CD4-positive, alpha-beta T cell treated with Interleukin-4 for 4 hours (primary cell): ENCODE results near the gene SEMA3A.
"Not testable (repeated sequence)": the region's sequence is repeated elsewhere in the genome, so short reads cannot be mapped to it uniquely, and the experiment has no call there.

ENCODE experiments used
- DNase-seq: peaks from one replicate; pipeline ENCODE4 v3.0.0-alpha.2; 2020

Gene SEMA3A

DNA sequence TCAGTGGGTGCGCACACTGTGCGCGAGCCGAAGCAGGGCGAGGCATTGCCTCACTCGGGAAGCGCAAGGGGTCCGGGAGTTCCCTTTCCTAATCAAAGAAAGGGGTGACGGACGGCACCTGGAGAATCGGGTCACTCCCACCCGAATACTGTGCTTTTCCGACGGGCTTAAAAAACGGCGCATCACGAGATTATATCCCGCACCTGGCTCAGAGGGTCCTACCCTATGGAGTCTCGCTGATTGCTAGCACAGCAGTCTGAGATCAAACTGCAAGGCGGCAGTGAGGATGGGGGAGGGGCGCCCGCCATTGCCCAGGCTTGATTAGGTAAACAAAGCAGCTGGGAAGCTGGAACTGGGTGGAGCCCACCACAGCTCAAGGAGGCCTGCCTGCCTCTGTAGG lies 44.2 kb downstream of the SEMA3A start:
- DNase-seq: not testable (repeated sequence)

DNA sequence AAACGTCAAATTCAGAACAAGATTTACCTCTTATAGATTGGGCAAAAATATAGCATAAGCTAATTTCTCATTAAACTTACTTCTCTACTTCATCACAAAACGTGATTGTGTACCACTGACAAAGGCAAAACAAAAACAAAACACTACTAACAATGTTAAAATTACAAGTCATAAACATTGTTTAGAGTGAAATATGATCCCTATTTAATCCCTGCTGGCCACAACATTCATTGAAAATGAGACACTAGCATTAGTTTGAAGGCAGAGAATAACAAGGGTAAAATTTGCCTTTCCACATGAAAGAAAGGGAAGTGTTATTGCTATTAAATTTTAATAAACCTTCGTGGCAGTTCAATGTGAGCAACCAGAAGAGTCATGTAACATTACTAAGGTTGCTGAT lies 45.0 kb downstream of the SEMA3A start:
- no peak for DNase-seq

DNA sequence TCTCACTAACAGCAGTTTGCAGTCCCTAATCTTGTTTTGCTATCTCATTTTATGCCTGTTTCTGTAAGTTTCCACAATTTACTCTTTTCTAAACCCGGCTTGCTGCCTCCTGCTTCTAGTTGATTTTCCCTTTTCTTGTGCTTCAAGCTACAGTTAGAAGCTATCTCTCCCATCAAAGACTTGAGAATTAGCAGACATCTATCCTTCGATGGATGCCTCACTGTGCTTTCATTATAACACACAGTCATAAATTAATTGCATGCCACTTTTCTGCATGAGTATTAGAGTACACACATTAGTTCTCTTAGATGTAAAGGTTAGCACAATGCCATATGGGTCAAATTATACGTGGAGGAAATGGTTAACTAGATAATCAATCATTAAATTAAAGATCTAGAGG lies 48.7 kb downstream of the SEMA3A start:
- no peak for DNase-seq

DNA sequence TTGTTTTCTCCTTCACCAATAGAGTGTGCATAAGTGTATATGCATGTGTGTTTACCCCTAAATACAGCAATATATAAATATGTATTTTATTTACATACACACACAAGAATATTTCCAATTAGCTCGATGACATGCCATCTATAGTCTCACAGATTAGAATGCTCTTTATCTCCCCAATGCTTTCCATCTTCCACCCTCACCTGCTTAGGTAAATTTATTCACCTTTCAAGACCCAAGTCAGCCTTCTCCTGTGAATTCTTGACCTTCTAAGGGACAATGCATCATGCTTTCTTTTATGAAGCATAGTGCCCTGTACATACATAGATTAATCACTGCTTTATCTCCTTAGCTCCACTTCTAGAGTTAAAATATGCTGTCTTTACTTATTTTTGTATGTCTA lies 49.7 kb downstream of the SEMA3A start:
- no peak for DNase-seq

DNA sequence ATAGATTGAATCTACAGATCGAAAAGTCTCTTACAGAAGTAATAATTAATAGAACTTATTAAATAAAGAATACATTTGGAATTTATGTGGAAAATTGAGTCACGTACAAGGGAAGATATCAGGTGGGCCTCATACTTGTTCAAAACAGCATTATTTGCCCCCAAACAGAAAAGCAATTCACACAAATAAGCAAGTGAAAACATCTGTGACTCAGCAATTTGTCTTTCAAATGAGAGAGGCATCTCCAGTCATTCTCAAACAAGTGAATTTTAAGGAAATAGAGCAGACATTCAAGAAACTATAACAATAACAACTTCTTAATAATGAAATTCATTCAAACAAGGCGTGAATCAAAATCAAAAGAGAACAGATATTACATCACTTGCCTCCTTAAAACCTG lies 50.1 kb downstream of the SEMA3A start:
- no peak for DNase-seq

DNA sequence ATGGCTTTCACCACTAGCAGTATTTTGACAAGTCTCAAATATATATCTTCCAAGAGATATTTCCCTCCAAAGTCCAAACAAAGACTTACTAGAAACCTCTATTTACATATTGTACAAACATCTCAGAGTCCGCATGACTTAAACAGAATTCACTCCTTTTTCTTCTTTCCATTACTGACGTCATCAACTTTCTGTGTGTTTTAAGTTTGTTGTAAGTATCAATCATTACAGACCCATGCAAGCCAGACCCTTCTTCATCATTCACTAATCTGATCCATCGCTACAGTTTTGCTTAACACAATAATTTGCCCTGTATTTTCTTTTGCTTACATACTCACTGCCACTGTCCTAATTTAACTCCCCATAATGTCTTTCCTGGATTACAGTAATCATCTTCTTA lies 51.9 kb downstream of the SEMA3A start:
- DNase-seq: no peak

DNA sequence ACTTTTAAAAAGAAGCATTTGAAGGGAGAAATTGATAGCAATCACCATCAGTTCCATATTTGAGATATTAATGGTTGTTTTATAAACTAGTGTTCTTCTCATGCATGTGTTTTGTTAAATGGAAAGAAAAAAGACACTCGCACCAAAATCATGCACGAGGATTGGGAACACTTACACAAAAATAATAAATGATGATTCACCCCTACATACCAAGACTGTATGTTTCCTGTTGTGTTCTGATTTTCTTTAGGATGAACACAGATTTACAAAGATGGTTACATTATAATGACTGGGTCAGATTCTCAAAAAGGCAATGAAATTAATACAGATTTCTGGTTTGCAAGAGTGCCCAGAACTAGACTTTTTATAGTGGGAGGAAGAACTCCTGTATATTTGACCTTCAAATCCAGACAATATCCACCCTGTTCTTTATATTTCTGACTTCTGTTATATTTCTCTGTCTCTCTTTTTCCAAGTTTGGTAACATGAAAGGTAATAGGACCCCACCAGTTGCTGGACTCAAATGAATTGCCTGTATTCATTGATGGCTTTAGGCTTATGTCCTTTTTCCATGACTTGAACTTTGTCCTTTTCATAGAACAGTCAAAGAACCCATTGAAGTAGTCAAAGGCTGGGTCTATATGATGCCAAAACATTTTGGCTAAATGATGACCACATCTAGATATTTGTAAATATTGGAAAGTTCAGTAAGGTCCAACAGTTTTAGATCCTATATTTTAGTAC lies 54.4 kb downstream of the SEMA3A start:
- DNase-seq: no peak

DNA sequence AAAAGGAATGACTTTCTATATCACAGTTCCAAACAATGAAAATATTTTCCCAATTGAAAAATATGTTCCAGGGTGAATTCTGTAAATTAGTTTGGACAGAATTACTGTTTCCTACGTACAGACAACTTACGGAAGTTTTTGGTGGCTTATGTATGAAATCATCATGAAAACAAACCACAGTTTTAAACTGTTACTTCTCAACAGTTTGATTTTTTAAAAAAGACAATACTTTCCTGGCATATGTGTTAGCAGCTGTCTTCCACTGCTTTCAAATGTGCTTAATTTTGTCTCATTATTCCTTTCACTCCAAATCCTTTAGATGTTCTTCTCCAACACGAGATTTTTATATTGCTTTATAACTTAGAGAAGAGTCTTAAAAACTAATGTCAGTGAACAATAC lies 56.2 kb downstream of the SEMA3A start:
- no peak for DNase-seq

DNA sequence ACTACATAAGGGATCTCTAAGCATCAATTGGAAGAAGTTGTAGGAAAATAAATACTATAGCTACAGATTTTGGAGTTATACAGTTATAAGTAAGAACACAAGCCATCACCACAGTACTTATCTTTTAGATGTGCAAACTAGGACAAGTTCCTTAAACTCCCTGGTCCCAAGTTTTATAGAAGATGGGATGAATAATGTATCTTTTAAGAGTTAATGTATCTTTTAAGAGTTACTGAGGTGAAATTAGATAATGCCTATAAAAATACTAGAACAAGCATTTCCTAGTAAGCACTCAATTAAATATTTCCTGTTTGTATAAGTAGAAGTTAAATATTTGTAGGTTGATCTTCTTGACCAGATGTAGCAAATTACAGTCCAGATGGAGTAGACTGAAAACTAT lies 56.8 kb downstream of the SEMA3A start:
- no peak for DNase-seq

DNA sequence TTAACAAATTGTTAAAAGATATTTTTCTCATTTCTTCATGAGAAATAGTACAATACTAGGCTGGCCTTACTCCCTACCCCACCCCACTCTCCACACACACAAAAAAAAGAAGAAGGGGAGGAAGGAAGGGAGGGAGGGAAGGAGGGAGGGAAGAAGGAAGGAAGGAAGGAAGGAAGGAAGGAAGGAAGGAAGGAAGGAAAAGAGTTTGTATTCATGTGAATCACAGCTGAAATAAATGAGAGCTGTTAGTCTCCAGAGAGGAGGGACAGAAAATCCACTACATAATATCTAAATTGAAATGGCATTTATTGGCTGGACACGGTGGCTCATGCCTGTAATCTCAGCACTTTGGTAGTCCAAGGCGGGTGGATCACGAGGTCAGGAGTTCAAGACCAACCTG lies 57.8 kb downstream of the SEMA3A start:
- no peak for DNase-seq

DNA sequence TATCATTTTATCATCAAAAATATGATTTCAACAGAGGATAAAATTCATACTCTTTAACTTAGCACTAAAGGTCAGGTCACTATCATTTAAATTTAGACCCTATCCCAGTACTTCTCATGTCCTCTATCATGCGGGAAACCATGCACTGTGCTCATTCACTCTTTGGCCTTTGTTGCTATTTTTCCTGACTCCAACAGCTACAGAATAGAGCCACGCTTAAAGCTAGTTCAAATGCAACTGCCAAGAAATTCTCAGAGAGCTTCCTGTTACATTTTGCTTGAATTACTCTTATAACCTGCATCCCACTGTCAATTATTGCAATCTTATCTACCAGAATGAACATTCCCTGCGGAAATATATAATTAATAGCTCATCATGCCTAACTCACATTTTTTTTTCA lies 58.3 kb downstream of the SEMA3A start:
- DNase-seq: no peak

DNA sequence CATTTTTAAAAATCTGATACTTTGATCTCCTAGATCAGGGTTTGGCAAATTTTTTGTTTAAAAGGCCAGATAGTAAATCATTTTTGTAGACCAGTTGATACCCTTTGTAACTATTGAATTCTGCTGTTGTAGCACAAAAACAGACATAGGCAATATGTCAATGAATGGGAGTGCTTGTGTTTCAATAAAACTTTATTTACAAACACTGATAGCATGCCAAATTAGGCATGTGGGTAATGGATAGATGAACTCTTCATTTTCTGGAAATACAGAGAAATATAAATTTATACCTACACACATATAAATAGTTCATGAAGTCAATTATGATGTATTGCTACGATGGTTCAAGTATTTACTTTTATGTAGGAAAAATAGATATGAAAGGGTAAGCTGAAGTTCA lies 60.4 kb downstream of the SEMA3A start:
- no peak for DNase-seq

DNA sequence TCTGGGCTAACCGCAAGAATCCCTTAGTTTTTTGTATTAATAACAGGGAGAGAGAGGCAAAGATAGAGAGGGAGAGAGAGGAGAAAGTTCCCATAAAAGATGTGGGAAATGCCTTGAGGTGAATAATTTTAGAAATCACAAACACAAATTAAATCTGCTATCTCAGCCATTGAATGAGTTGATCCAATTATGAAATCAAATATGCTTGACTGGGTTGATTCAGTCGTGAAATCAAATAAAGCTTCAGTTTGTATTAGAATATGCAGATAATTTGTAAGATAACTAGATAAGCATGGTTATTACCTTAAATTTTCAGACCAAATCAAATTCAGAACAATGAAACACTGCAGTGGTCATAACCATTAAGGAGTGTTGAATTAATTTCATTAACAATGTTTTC lies 68.9 kb downstream of the SEMA3A start:
- DNase-seq: no peak

DNA sequence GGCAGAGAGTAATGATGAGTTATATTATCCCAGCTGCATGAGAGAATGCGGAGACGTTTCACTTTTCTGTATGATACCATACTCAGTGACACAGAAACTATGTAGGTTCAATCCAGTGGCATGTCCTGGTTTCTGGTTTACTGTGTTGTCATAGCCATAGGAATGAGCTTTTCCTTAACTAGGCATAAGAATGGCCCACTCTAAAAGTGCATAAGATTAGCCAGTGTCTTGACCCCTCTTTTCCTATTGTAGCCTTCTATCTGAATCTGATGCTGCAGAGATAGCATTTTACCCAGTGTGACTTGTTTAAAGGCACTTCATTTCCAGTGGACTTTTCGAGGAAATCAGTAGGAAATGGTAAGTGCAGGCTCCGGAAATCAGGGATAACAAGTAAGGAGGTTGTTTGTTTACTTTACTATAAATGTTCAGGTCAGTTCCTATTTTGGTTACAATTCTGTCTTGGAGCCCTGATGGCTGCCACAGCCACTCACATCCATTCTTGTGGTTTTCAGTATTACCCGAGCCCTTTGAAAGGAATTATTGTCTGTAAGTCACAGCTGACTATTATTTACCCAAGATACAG lies 70.5 kb downstream of the SEMA3A start:
- no peak for DNase-seq

DNA sequence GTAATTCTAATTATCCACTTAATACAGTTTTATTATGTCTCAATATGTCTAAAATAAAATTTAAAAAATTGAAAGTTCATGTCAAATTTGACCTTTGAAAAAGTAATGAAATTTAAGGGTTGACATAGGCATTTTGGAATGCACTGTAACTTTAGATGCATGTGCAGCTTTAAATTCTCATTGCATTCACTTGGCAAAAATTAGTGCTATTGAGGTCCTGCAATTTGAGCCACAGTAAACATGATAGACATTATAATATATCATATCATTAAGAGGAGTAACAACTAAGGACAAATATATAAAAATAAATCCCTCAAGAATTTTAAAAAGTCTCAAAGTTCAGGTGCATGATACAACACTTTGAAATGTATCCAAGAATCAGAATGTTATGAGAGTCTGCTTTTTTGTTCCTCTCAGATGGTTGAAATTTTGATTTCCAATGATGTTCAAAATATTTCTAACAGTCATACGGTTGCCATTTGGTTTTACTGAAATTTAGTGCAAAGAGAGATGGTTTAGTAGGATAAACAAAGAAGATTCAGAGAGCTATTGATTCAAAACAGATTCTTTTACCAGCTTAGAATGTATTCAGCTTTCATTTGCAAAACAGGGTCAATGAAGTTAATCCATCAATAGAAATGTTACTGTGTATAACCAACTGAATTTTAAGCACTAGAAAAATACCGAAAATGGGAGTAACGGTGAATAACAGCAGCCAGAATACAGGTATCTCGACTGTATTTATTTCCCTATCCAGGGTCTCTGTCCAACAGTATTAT lies 71.8 kb downstream of the SEMA3A start:
- no peak for DNase-seq

DNA sequence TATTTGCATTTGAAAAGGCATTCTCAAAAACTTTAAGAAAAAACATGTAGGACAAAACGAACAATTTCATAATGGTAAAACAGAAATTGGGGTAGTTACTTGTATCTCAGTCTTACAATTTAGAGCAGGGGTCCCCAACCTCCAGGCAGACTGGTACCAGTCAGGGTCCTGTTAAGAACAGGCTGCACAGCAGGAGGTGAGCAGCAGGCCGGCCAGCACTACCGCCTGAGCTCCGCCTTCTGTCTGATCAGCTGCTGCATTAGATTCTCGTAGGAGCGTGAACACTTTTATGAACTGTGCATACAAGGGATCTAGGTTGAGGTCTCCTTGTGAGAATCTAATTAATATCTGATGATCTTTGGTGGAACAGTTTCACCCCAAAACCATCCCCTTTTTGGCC lies 77.3 kb downstream of the SEMA3A start:
- no peak for DNase-seq

DNA sequence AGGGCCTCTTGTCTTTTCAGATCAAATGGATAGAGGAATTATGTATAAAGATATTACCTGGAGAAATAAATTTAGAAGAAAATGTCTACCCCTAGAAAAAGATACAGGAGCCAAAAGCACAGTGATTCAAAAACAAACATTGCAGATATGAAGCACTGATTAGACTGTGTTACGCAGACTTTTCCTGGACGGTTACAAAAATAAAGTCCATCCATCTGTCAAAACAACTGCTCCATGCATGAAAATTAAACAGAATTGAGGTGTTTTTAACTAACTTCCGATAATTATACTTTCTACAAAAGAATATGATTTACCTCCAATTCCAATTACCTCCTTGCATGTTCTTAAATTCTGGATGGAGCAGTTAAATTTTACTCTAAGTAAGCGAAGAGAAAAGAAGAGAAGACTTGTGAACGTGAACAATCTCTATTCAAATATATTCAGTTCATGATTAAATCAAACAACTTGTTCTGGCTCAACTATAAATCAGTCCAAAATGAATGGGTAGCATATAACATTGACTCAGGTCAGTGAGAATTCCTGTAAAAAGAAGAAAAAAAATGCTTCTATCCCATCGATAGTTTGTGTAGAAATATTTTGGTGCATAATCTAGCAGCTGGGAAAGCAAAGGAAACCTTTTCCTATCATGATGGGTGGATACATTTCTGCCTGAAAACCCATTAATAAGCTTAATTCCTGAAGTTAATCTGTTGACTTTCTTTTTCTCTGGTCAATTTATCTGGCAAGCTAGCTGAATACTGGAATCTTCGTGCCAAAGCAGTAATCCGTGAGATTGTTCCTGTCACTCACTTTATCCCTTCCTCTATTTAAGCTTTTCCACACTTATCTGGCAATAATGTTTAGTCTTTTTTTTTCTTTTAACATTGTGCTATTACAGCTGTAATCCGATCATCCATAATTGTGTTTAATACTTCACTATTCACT lies 80.4 kb downstream of the SEMA3A start:
- no peak for DNase-seq

DNA sequence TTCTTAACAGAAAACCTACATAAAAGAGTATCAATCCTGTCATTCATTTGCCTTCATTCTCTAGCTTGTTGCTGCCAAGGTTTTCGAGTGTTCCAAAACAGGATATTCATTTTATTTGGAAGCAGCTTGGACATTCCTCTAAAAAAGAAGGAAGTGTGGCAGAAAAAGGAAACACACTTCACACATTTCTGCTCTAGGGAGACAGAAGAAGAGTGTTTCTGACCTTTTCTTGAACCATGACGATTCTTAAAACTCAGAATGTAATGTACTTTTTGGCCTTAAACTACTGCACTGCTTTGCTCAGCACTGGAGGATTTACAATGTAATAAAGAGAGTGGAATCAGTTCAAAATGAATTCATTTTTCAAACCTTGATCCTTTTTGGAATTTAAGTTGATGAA lies 81.3 kb downstream of the SEMA3A start:
- no peak for DNase-seq

DNA sequence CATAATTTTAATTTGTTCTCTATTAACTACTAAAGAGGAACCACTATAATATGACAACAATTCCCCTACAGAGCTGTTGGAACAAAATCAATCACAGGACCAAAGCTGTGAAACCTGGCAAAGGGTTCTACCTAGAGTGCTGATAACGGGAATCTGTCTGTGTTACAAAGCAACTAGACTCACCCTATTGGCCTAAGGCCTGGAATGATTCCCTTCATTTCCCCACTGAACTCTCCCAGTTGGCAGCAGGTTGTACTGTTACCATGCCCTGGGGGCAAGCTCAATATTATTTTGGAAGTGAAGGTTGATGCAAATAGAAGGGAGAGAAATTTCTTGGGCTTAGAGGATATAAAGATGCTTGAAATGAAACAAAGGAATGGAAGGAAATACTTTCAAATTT lies 81.8 kb downstream of the SEMA3A start:
- no peak for DNase-seq

DNA sequence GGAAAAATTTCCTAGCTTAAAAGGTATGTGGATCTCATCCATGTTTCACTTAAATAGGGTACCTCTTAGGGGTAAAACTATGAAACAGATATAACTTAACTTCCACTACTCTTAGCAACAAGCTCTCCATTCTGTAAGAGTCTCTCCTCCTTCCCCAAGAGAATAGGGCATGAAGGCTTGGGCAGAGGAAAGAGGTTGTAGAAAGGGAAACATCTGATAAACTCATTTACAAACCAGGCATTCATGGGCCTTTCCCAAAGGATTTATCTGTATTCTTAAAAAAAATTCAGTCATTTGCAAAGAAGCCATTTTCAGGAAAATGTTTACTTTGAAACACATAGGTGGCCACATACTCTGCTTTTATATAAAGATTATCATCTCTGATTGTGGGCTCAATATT lies 82.7 kb downstream of the SEMA3A start:
- no peak for DNase-seq

DNA sequence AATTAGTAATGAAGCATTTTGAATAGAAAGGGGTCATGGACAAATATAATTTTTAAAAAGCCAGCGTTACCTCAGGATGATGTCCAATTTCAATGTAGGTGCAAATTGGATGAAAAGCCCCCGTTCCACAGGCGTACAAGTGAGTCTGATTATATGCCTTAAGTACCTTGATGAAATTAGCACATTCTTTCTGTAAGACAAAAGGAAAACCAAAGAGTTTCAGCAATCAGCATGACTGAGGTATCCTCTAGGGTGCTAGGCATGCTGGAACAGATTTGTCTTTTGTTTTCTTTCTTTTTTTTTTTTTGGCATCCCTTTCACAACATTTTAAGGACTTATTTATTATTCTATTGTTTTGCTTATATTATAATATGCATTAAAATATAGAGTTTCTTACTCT lies 84.2 kb downstream of the SEMA3A start:
- no peak for DNase-seq

DNA sequence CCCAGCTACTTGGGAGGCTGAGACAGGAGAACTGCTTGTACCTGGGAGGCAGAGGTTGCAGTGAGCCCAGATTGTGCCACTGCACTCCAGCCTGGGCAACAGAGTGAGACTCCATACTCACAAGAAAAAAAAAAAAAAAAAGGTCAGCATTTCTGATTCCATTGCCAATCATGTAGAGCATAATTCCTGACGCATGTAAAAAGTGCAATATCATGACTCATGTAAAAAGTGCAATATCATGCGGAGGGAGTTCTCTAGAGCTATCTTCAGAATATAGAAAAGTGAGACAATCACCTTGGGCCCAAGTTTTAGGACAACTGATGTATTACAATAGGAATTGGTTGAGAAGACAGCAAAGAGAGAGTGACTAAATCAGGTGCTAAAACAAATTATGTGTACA lies 85.8 kb downstream of the SEMA3A start:
- no peak for DNase-seq

DNA sequence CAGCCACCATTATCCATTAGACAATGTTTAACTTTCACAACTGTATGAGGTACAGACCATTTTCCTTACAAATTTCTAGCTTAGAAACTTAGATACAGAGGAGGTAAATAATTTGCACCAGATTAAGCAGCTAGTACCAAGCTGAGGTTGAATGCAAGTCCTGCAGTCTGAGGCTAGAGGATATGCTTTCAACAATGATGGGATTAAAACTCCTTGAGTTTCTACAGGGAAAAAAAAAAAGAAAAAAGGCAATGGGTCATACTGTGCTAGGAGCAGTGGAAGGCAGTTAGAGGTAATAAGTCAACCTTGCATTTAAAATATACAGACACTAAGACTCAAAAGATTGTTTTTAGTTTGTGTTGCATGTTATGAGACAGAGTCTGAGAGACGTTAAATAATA lies 86.5 kb downstream of the SEMA3A start:
- DNase-seq: no peak
